ENCODE measurements around the gene CXCL11. TPM values are rescaled to one million over a fixed set of nuclear protein-coding genes. Genes with fewer than 3 reads are reported as not detected.

The CXCL11 gene
- total RNA-seq, 1 donor from 2014 or later, result 0.54 TPM

Other genes with a start within 250 kb of the CXCL11 start
- 0.23 TPM in 1 of 2 replicates, not detected in the other for gene PPEF2, start 133.6 kb downstream of the CXCL11 start, total RNA-seq
- 31.9 and 35.6 TPM in 2 replicates for gene NAAA, start 95.1 kb downstream of the CXCL11 start, total RNA-seq
- gene SDAD1, start 45.1 kb downstream of the CXCL11 start, total RNA-seq, result 64.6 and 64.9 TPM in 2 replicates
- gene CXCL9, start 28.6 kb downstream of the CXCL11 start, total RNA-seq, result 0.14 TPM in 1 of 2 replicates, not detected in the other
- gene CXCL10, start 12.6 kb downstream of the CXCL11 start, total RNA-seq, result 3.4 and 4.3 TPM in 2 replicates
- not detected in 2 replicates for gene ART3, start 38.6 kb upstream of the CXCL11 start, total RNA-seq
- 72.6 and 75.1 TPM in 2 replicates for gene NUP54, start 112.3 kb upstream of the CXCL11 start, total RNA-seq
- 1.5 and 1.7 TPM in 2 replicates for gene SCARB2, start 177.8 kb upstream of the CXCL11 start, total RNA-seq
- not detected in 2 replicates for gene FAM47E, start 215.7 kb upstream of the CXCL11 start, total RNA-seq

Data from activated CD4-positive, alpha-beta T cell treated with anti-CD3 and anti-CD28 coated beads, Interleukin-2, amount 10 ng/mL, durations not matched to agents 24 days and 14 days (primary cell).